Heart right ventricle (tissue), 16 donors: ENCODE measurements around the gene CAPN3. TPM values are rescaled to one million over a fixed set of nuclear protein-coding genes. Genes with fewer than 3 reads are reported as not detected.

Experiments
- ATAC-seq, 8 donors: fragments of 200-7000 bp; cut with Tn5 transposase; one replicate each; pipeline ENCODE4 v1.9.1; 2020; ENCODE audit warnings: mild to moderate bottlenecking in 8 of 8, moderate library complexity in 8 of 8, moderate number of reproducible peaks in 1 of 8
- DNase-seq, 2 donors: peaks; one replicate each; pipeline ENCODE4 v3.0.0-alpha.2; 2020
- H3K27ac ChIP-seq, 10 donors: fragments of 200-600 bp; sonication (generic) in 2 of 10; one replicate each; pipeline versions ENCODE4 v1.5.0 to v1.8.0; 2020 to 2022; ENCODE audit warnings: mild to moderate bottlenecking in 3 of 10
- H3K27me3 ChIP-seq, 7 donors: fragments of 200-600 bp; one replicate each; pipeline ENCODE4 v1.8.0; 2021 to 2022; ENCODE audit warnings: mild to moderate bottlenecking in 2 of 7
- H3K36me3 ChIP-seq, 9 donors: fragments of 200-600 bp; sonication (generic) in 1 of 9; one replicate each; pipeline versions ENCODE4 v1.5.0 to v1.8.0; 2020 to 2022; ENCODE audit warnings: mild to moderate bottlenecking in 2 of 9
- H3K4me1 ChIP-seq, 9 donors: fragments of 200-600 bp; sonication (generic) in 1 of 9; one replicate each; pipeline versions ENCODE4 v1.5.0 to v1.8.0; 2020 to 2022; ENCODE audit warnings: mild to moderate bottlenecking in 4 of 9
- H3K4me3 ChIP-seq, 10 donors: fragments of 200-600 bp; sonication (generic) in 2 of 10; one replicate each; pipeline versions ENCODE4 v1.5.0 to v1.8.0; 2020 to 2022; ENCODE audit warnings: mild to moderate bottlenecking in 7 of 10, moderate library complexity in 2 of 10
- H3K9me3 ChIP-seq, 11 donors: fragments of 200-600 bp in 10 of 11; sonication (generic) in 2 of 11; one replicate each; pipeline versions ENCODE4 v1.5.0 to v1.8.0; 2013 to 2022; ENCODE audit warnings: mild to moderate bottlenecking in 2 of 11, control low read depth in 1 of 11, moderate library complexity in 1 of 11
- CTCF ChIP-seq, 9 donors: fragments of 200-600 bp; sonication (generic) in 2 of 9; IDR thresholded peaks; one replicate each; pipeline versions ENCODE4 v1.5.0 to v1.8.0; 2021 to 2022; ENCODE audit warnings: antibody characterized with exemption in 9 of 9, mild to moderate bottlenecking in 5 of 9, moderate library complexity in 1 of 9
- WGBS, 2 donors: extraction: QIAGEN DNeasy Blood & Tissue Kit; methylation state at CpG; one replicate each; pipeline ENCODE4 v1.1.7; 2013; ENCODE audit warnings: inconsistent platforms in 1 of 2; 5-methylcytosine and 5-hydroxymethylcytosine counted together
- intact Hi-C, 10 donors: fragments of 100-400 bp; cut with DNase I; formaldehyde crosslinking; loops; one replicate each; pipeline versions ENCODE4 v1.11.1 to v1.14.2; 2022
- polyA plus RNA-seq, 2 donors: library from polyadenylated mRNA; stranded (reverse); fragments of 200-250 nt; gene quantifications; one replicate each; pipeline ENCODE4 v1.2.3, GENCODE V29; 2013
- total RNA-seq, 10 donors: library from RNA; stranded (reverse); fragmentation: NEBNext Ultra II Directional in 3 of 10; extraction: Animal tissue kit (Norgen Biotek cat#: 25700) in 3 of 10; gene quantifications; one replicate each; pipeline versions ENCODE4 v1.2.1 to v1.2.4, GENCODE V29; 2021 to 2023
- donor health status: Arrhythmogenic right ventricular cardiomyopathy.
- donor health status: ischemic (EF 13 %, LVEDD 7.1; RV severe dilation, severe dysfunction).
- donor health status: healthy with polysubstance abuse.
- donor health status: DM: no; HTN: yes; CAD: no.
- donor health status: DM: no; HTN: no; CAD: no.
- donor health status: ischemic (EF 25% LVEDD 6.9; RV normal size, moderate dysfunction).
- donor health status: ischemic (EF 25% LVEDD 5.7; RV mildly dilated, moderate dysfunction).
- donor health status: healthy.
- donor health status: DM: yes; HTN: yes; CAD: no.
- donor health status: Ischemic cardiomyopathy.
- donor health status: ischemic (EF 35%, LVEDD 5.7; RV mildly dilated, moderate dysfunction).
- donor health status: nonischemic (EF 11% LVEDD 7.7; RV severe dilation, severe dysfunction).
- donor health status: DM: yes; HTN: yes; CAD: no.
- donor health status: PGD.
- donor health status: ischemic (EF 29% LVEDD 5.4; RV normal size, mild dysfunction).
- donor health status: nonischemic (EF 23%, LVEDD 6.1; RV moderate dilation, normal function).

Gene CAPN3
- total and polyA plus RNA-seq, 12 donors = 2.6 to 33.9 (median 5.7) TPM

DNA sequence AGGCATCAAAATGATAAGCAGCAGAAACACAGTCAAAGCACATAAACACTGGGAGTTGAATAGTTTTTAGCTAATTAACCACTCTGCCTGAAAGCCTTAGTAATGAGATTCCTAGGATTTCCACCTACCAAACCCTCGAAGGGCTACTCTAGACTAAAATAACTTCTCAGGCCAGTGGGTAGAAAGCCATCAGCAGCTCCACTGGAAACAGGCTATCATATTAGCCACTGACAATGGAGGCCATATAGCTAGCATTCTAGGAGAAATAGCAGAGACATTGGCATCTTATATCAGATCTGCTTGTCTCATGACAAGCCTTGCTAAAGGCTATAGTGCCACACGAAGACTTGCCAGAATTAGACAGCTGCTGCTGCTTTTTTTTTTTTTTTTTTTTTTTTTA is 4.5 kb upstream of the CAPN3 start:
- no peak overlapping the region for H3K4me3 ChIP-seq
- no peak for ATAC-seq
- 58 to 68% methylated on average over 2 of the region's 2 CpGs for WGBS, 2 donors
- H3K36me3 ChIP-seq = peaks cover 0 to 91% (median 30%) of the 10 kb centered on the region in 9 donors
- no peak for DNase-seq
- no peaks in the 10 kb centered on the region for H3K9me3 ChIP-seq
- intact Hi-C loops = no loop called here
- peaks cover 0 to 9% (median 0%) of the 10 kb centered on the region in 9 donors for H3K4me1 ChIP-seq
- no peak for TF ChIP-seq CTCF (IDR thresholded peaks at IDR 0.05)
- H3K27ac ChIP-seq = no peak overlapping the region
- H3K27me3 ChIP-seq = no peaks in the 10 kb centered on the region

- ATAC-seq = no peak
- no peak for DNase-seq
- Histone ChIP-seq H3K27ac (no peak overlapping the region), H3K27me3 (no peaks in the 10 kb centered on the region), H3K4me3 (no peak overlapping the region), H3K4me1 (peaks cover 0 to 10% (median 0%) of the 10 kb centered on the region in 9 donors), H3K36me3 (peaks cover 0 to 91% (median 30%) of the 10 kb centered on the region in 9 donors), H3K9me3 (no peaks in the 10 kb centered on the region)
- TF ChIP-seq CTCF (IDR thresholded peaks at IDR 0.05) = no peak
- WGBS, 2 donors = 89 to 91% methylated on average over 6 of the region's 6 CpGs
- intact Hi-C loops = no loop called here
Observed at GRCh38 chr15:42355291-42355690, 4.0 kb upstream of the CAPN3 start.

- intact Hi-C loops = no loop called here
- peaks cover 0 to 78% (median 21%) of the 10 kb centered on the region in 9 donors for H3K36me3 ChIP-seq
- H3K27ac ChIP-seq = no peak overlapping the region
- H3K4me3 ChIP-seq = no peak overlapping the region
- DNase-seq = no peak
- H3K4me1 ChIP-seq = peaks cover 0 to 10% (median 0%) of the 10 kb centered on the region in 9 donors
- no peak for ATAC-seq
- no peaks in the 10 kb centered on the region for H3K27me3 ChIP-seq
- WGBS, 2 donors = 82 to 83% methylated on average over 5 of the region's 5 CpGs
- no peaks in the 10 kb centered on the region for H3K9me3 ChIP-seq
- TF ChIP-seq CTCF (IDR thresholded peaks at IDR 0.05) = no peak
Observed at GRCh38 chr15:42356851-42357250, 2.5 kb upstream of the CAPN3 start.

DNA sequence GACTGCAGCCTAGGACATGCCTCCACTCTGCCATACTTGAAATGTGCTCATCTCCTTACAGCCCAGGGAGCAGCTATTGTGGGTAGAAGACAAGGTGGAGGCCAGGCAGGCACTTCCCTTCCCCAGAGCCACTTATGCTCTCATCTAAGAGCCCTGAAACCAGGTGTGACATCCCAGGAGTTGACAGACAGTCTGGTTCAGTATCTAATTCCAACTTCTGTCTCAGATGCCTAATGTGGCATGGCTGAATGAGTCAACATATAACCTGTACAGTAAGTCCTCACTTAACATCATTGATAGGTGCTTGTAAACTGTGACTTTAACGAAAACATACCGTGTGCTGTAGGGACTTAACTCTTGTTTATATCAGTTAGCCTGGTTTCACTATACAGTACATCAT is 1.2 kb upstream of the CAPN3 start:
- ATAC-seq = no peak
- no peak overlapping the region for H3K4me3 ChIP-seq

More for the DNA sequence above, 1.2 kb upstream of the CAPN3 start:
- Histone ChIP-seq H3K36me3 (peaks cover 0 to 73% (median 8%) of the 10 kb centered on the region in 9 donors), H3K27ac (no peak overlapping the region), H3K4me1 (peaks cover 0 to 10% (median 0%) of the 10 kb centered on the region in 9 donors), H3K9me3 (no peaks in the 10 kb centered on the region), H3K27me3 (no peaks in the 10 kb centered on the region)
- intact Hi-C loops = no loop called here
- WGBS, 2 donors = 91 to 96% methylated on average over 2 of the region's 2 CpGs
- DNase-seq = no peak
- TF ChIP-seq CTCF (IDR thresholded peaks at IDR 0.05) = no peak
